K562 (cell line): ENCODE results near the gene CFAP221. TPM values are rescaled to one million over a fixed set of nuclear protein-coding genes. Genes with fewer than 3 reads are reported as not detected.

Source experiments
- ATAC-seq: fragments of 200-7000 bp; cut with Tn5 transposase; 3 replicates; pipeline ENCODE4 v1.9.1; 2020; ENCODE audit warnings: moderate library complexity
- BruUV-seq: library from RNA; stranded (reverse); fragments of 400-500 nt; replicated peaks from 2 replicates; lab custom pipeline; 2021; lab: Mats Ljungman, UMichigan
- CTCF ChIA-PET: fragments of 300-600 bp; formaldehyde crosslinking; extraction: SDS; loops from one replicate; lab custom pipeline; 2021; ENCODE audit warnings: low intra/inter-chr PET ratio; lab: Yijun Ruan, JAX
- POLR2A ChIA-PET: fragments of 300-600, 350-650 bp; sonication (Branson Sonifier 250); formaldehyde crosslinking; extraction: SDS; loops from one replicate; lab custom pipeline; 2021; ENCODE audit warnings: antibody characterized with exemption, inconsistent platforms; lab: Yijun Ruan, JAX
- DNase-seq, 4 experiments: peaks; one replicate each; pipeline versions ENCODE4 v3.0.0 to v3.0.0-alpha.2; 2011 to 2018; ENCODE audit warnings: low spot score in 3 of 4, mixed read lengths in 3 of 4; ENCODE audit errors: extremely low read depth in 1 of 4
- FAIRE-seq: peaks from 2 replicates; lab custom pipeline; 2011; peaks lifted over from hg19 to GRCh38; lab: Jason Lieb, UNC
- H2AFZ ChIP-seq: 2 replicates; pipeline ENCODE4 v1.6.0; 2011; ENCODE audit warnings: low read depth, low read length, control low read depth, inconsistent platforms
- H3K27ac ChIP-seq: fragments of 200-600 bp; 3 replicates; pipeline ENCODE4 v1.8.0; 2011; ENCODE audit warnings: low read depth, mild to moderate bottlenecking, control low read depth, inconsistent platforms, low read length, moderate library complexity, mixed read lengths; ENCODE audit errors: extremely low read depth
- H3K27me3 ChIP-seq, 2 experiments: fragments of 300-600 bp in 1 of 2; 2 replicates in 1 of 2; 3 replicates in 1 of 2; pipeline versions ENCODE4 v1.6.0 to v1.8.0; 2011; ENCODE audit warnings: inconsistent platforms in 2 of 2, low read length in 2 of 2, mild to moderate bottlenecking in 1 of 2, mixed read lengths in 1 of 2, moderate library complexity in 1 of 2; ENCODE audit not compliant: control insufficient read depth in 2 of 2, insufficient read depth in 2 of 2
- H3K36me3 ChIP-seq: fragments of 300-600 bp; 3 replicates; pipeline ENCODE4 v1.8.0; 2011; ENCODE audit warnings: mild to moderate bottlenecking, low read length, inconsistent platforms; ENCODE audit not compliant: control insufficient read depth, insufficient read depth
- H3K4me1 ChIP-seq, 2 experiments: fragments of 200-600 bp in 1 of 2; replicated peaks in 1 of 2; 2 replicates in 1 of 2; 3 replicates in 1 of 2; pipeline versions ENCODE4 v1.5.1 to v1.8.0; 2011; ENCODE audit warnings: inconsistent platforms in 2 of 2, low read length in 2 of 2, mild to moderate bottlenecking in 1 of 2, mixed read lengths in 1 of 2, moderate library complexity in 1 of 2; ENCODE audit not compliant: control insufficient read depth in 2 of 2, insufficient read depth in 2 of 2
- H3K4me2 ChIP-seq: 2 replicates; pipeline ENCODE4 v1.6.1; 2011; ENCODE audit warnings: low read length, control low read depth, inconsistent platforms, mixed read lengths; ENCODE audit not compliant: insufficient read depth
- H3K4me3 ChIP-seq: fragments of 200-600 bp; sonication (generic), shearing (Covaris generic); 2 replicates; pipeline ENCODE4 v1.5.1; 2016; ENCODE audit warnings: control low read depth, inconsistent platforms
- H3K79me2 ChIP-seq: fragments of 200-600 bp; 3 replicates; pipeline ENCODE4 v1.8.0; 2011; ENCODE audit warnings: low read length, inconsistent platforms; ENCODE audit not compliant: control insufficient read depth, insufficient read depth
- H3K9ac ChIP-seq, 2 experiments: 2 replicates each; pipeline versions ENCODE4 v1.6.0 to v1.6.1; 2011; ENCODE audit warnings: low read depth in 2 of 2, low read length in 2 of 2, control low read depth in 1 of 2, inconsistent platforms in 1 of 2, mild to moderate bottlenecking in 1 of 2, mixed read lengths in 1 of 2; ENCODE audit not compliant: insufficient read depth in 1 of 2
- H3K9me1 ChIP-seq: one replicate; pipeline ENCODE4 v1.6.0; 2011; ENCODE audit warnings: inconsistent platforms, mild to moderate bottlenecking, low read length, moderate library complexity; ENCODE audit not compliant: control insufficient read depth, insufficient read depth
- H3K9me3 ChIP-seq: replicated peaks from 2 replicates; pipeline ENCODE4 v1.5.1; 2011; ENCODE audit warnings: low read depth, low read length, inconsistent platforms; ENCODE audit not compliant: control insufficient read depth, insufficient read depth
- H4K20me1 ChIP-seq: replicated peaks from 2 replicates; pipeline ENCODE4 v1.6.1; 2011; ENCODE audit warnings: low read length, inconsistent platforms, mixed read lengths; ENCODE audit not compliant: control insufficient read depth, insufficient read depth
- CLOCK ChIP-seq: fragments of 250-450 bp; sonication (Bioruptor Pico); IDR thresholded peaks from 2 replicates; pipeline ENCODE4 v1.4.0; 2020; ENCODE audit warnings: mild to moderate bottlenecking, moderate library complexity, borderline replicate concordance
- HMG20A ChIP-seq: fragments of 450-650 bp; formaldehyde crosslinking; conservative IDR thresholded peaks from 2 replicates; pipeline ENCODE4 v1.4.0; 2020; ENCODE audit warnings: mild to moderate bottlenecking, mixed read lengths
- PCBP2 ChIP-seq: fragments of 200-400 bp; formaldehyde crosslinking; IDR thresholded peaks from 2 replicates; pipeline ENCODE4 v1.6.1; 2018; ENCODE audit warnings: low read length, low read depth, mild to moderate bottlenecking, moderate library complexity; ENCODE audit not compliant: poor library complexity, severe bottlenecking
- TCF7 ChIP-seq: sonication (generic); IDR thresholded peaks from 2 replicates; pipeline ENCODE4 v1.6.1; 2016; ENCODE audit warnings: antibody characterized with exemption, borderline replicate concordance
- ZBTB8A ChIP-seq: fragments of 450-650 bp; IDR thresholded peaks from 2 replicates; pipeline ENCODE4 v1.6.1; 2018; ENCODE audit warnings: mild to moderate bottlenecking, moderate library complexity; ENCODE audit not compliant: partially characterized antibody
- ZFX ChIP-seq: sonication (generic); formaldehyde crosslinking; IDR thresholded peaks from 2 replicates; pipeline ENCODE4 v1.8.0; 2022; ENCODE audit warnings: mild to moderate bottlenecking, missing genetic modification reagents, moderate library complexity
- WGBS: fragments of 100-300 bp; shearing (Covaris generic); methylation state at CpG from one replicate; pipeline ENCODE4 v1.1.6; 2016; ENCODE audit warnings: low coverage, mixed read lengths; ENCODE audit not compliant: insufficient coverage; ENCODE audit errors: missing lambda C conversion rate; 5-methylcytosine and 5-hydroxymethylcytosine counted together
- in situ Hi-C: fragments of 300-500 bp; cut with MboI; formaldehyde crosslinking; loops from 4 replicates; pipeline ENCODE4 v1.15.0; 2018; ENCODE audit warnings: inconsistent platforms, mixed read lengths
- intact Hi-C: fragments of 100-400 bp; cut with micrococcal nuclease; formaldehyde crosslinking; loops from 2 replicates; pipeline ENCODE4 v1.14.2; 2022
- polyA plus RNA-seq, 8 experiments: library from polyadenylated mRNA; depleted of rRNA in 4 of 8; stranded (reverse) in 5 of 8; unstranded in 3 of 8; fragments of >200 nt; fragmentation: Nextera tagmentation in 2 of 8; fragmentation: Illumina TruSeq in 1 of 8; extraction: Ambion mirVana in 2 of 8; extraction: Trizol in 1 of 8; gene quantifications; 2 replicates each; pipeline versions ENCODE4 v1.2.1 to v1.2.3, GENCODE V29; 2011 to 2014; ENCODE audit warnings: inconsistent platforms in 1 of 8, missing spikeins in 1 of 8
- total RNA-seq, 7 experiments: library from RNA; depleted of rRNA in 6 of 7; stranded (reverse); fragments of >200 nt in 6 of 7; fragmentation: Illumina TruSeq in 2 of 7; extraction: Trizol in 2 of 7; gene quantifications; 2 replicates each; pipeline versions ENCODE4 v1.2.1 to v1.2.3, GENCODE V29; 2011 to 2021; ENCODE audit warnings: low replicate concordance in 1 of 7
- TF ChIP-seq, protein P1 (sequence below), 2 experiments: fragments of 450-650 bp in 1 of 2; sonication (generic) in 1 of 2; formaldehyde crosslinking in 1 of 2; IDR thresholded peaks in 1 of 2; conservative IDR thresholded peaks in 1 of 2; 2 replicates each; pipeline versions ENCODE4 v1.6.1 to v1.8.1; 2016 to 2023; ENCODE audit warnings: mild to moderate bottlenecking in 2 of 2, moderate library complexity in 2 of 2, inconsistent platforms in 1 of 2, missing genetic modification reagents in 1 of 2
- TF ChIP-seq, protein P2 (sequence below), 2 experiments: IDR thresholded peaks in 1 of 2; conservative IDR thresholded peaks in 1 of 2; 2 replicates each; pipeline ENCODE4 v1.6.1; 2016; ENCODE audit warnings: low read depth in 2 of 2, mild to moderate bottlenecking in 1 of 2, missing compliant biosample characterization in 1 of 2, missing genetic modification characterization in 1 of 2, moderate library complexity in 1 of 2

CFAP221 gene
- total and polyA plus RNA-seq, 9 of the 15 experiments (the other 6 are each of a cell fraction or from before 2014, with no cell fraction given), result 0.09 to 1.4 (median 0.65) TPM

- TF ChIP-seq, protein P1, sequence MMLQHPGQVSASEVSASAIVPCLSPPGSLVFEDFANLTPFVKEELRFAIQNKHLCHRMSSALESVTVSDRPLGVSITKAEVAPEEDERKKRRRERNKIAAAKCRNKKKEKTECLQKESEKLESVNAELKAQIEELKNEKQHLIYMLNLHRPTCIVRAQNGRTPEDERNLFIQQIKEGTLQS (IDR thresholded peaks at IDR 0.05), result no peak
- TF ChIP-seq, protein P1 (CRISPR knock-in tag; conservative IDR thresholded peaks at IDR 0.05), result no peak
- TF ChIP-seq, protein P2, sequence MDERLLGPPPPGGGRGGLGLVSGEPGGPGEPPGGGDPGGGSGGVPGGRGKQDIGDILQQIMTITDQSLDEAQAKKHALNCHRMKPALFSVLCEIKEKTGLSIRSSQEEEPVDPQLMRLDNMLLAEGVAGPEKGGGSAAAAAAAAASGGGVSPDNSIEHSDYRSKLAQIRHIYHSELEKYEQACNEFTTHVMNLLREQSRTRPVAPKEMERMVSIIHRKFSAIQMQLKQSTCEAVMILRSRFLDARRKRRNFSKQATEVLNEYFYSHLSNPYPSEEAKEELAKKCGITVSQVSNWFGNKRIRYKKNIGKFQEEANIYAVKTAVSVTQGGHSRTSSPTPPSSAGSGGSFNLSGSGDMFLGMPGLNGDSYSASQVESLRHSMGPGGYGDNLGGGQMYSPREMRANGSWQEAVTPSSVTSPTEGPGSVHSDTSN (CRISPR knock-in tag; IDR thresholded peaks at IDR 0.05; ENCODE audit: low read depth), result no peak
- TF ChIP-seq, protein P2 (tag; conservative IDR thresholded peaks at IDR 0.05; ENCODE audit: low read depth), result no peak
- no peak for TF ChIP-seq HMG20A (CRISPR knock-in tag)
- no peak for TF ChIP-seq ZFX (CRISPR knock-in tag)
These were observed 52.4 kb downstream of the CFAP221 start (continued) for GRCh38 chr2:119596638-119597037.

GRCh38 chr2:119598596-119599263 is 54.5 kb downstream of the CFAP221 start:
- H3K4me2 ChIP-seq, result no peak overlapping the region
- ChIA-PET POLR2A (interaction anchor here (0.7 kb wide), 1 partner anchor 274 kb away, joined by 3 read pairs; no protein-coding TSS in a partner anchor), CTCF (no interaction called here)
- no peaks in the 10 kb centered on the region for H3K9me1 ChIP-seq
- no peak for FAIRE-seq
- H3K9me3 ChIP-seq, result no peaks in the 10 kb centered on the region
- intact Hi-C loops (no loop called here), in situ Hi-C loops (no loop called here)
- peaks cover 12 to 16% of the 10 kb centered on the region in 2 experiments; a peak in 4 of 5 replicates for H3K27me3 ChIP-seq
- TF ChIP-seq PCBP2 (no peak), TCF7 (no peak), CLOCK (CRISPR knock-in tag) (no peak), ZBTB8A (no peak)
- no peaks in the 10 kb centered on the region for H3K36me3 ChIP-seq
- no peak overlapping the region for H2AFZ ChIP-seq
- 0% methylated on average over 5 of the region's 5 CpGs for WGBS
- BruUV-seq, result no TSS peak
- no peaks in the 10 kb centered on the region for H3K4me1 ChIP-seq
- no peak overlapping the region for H3K9ac ChIP-seq
- H3K79me2 ChIP-seq, result no peaks in the 10 kb centered on the region
- no peak for ATAC-seq
- DNase-seq, result no peak
- H4K20me1 ChIP-seq, result no peaks in the 10 kb centered on the region
- no peak overlapping the region for H3K27ac ChIP-seq
- H3K4me3 ChIP-seq, result no peak overlapping the region
